BJ (cell line): ENCODE results near the gene OXT. TPM values are rescaled to one million over a fixed set of nuclear protein-coding genes. Genes with fewer than 3 reads are reported as not detected.

Experiments
- CTCF ChIA-PET: fragments of 350-600 bp; formaldehyde crosslinking; extraction: SDS; loops from one replicate; lab custom pipeline; 2021; ENCODE audit warnings: antibody characterized with exemption, inconsistent platforms; lab: Yijun Ruan, JAX
- POLR2A ChIA-PET: fragments of 300-600 bp; sonication (Branson Sonifier 250); formaldehyde crosslinking; extraction: SDS; loops from one replicate; lab custom pipeline; 2021; ENCODE audit warnings: antibody characterized with exemption; lab: Charles Lee
- DNase-seq: peaks from one replicate; pipeline ENCODE4 v3.0.0-alpha.2; 2011; ENCODE audit warnings: low read depth
- H3K27me3 ChIP-seq: 2 replicates; pipeline ENCODE4 v1.6.0; 2011; ENCODE audit warnings: low read length; ENCODE audit not compliant: control insufficient read depth, insufficient read depth
- H3K36me3 ChIP-seq: 2 replicates; pipeline ENCODE4 v1.5.1; 2011; ENCODE audit warnings: low read length; ENCODE audit not compliant: control insufficient read depth, insufficient read depth
- H3K4me3 ChIP-seq: 2 replicates; pipeline ENCODE4 v1.5.1; 2011; ENCODE audit warnings: low read depth, mild to moderate bottlenecking, control low read depth, low read length
- CTCF ChIP-seq: IDR thresholded peaks from 2 replicates; pipeline ENCODE4 v1.5.1; 2011; ENCODE audit warnings: low read depth, mild to moderate bottlenecking, control low read depth, inconsistent platforms, low read length, moderate library complexity; ENCODE audit not compliant: insufficient read depth
- polyA plus RNA-seq: library from polyadenylated mRNA; depleted of rRNA; stranded (reverse); fragments of >200 nt; gene quantifications from 2 replicates; pipeline ENCODE4 v1.2.3, GENCODE V29; 2011

The OXT gene
- polyA plus RNA-seq, 1 experiment, result not detected

DNA sequence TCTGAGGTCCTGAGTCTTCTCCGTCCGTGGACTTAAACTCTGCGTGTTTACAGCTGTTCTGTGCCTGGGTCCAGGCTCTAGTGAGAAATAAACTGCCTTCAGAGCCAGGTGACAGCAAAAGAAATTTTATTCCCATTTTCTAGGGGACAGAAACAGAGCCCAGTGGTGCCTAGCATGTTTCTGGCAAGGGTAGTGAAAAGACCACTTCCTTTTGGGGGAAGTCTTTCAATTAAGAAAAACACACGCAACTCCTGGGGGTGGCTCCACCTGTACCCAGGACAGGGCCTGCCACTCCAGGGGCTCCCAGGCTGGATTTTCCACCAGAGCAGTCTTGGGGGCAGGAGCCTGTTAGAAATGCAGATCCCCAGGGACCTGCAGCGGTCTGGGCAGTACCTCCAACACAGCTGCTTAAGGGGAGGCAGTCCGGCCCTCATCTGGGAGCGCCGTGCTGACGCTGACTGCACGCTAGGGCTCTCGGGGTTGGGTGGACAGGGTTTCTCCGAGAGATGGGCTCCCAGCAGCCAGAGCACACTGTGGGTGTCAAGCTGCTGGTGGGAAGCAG, 36.1 kb downstream of the OXT start:
- H3K27me3 ChIP-seq, result no peaks in the 10 kb centered on the region
- H3K36me3 ChIP-seq, result peaks cover 9% of the 10 kb centered on the region
- POLR2A ChIA-PET, result no interaction called here
- no peak for TF ChIP-seq CTCF
- no peak overlapping the region for H3K4me3 ChIP-seq
- DNase-seq, result no peak
- CTCF ChIA-PET, result interaction anchor here (0.9 to 3.6 kb wide), 2 partner anchors 10 kb away, joined by 3 to 15 read pairs; no protein-coding TSS in a partner anchor

GRCh38 chr20:3109350-3110302, 38.2 kb downstream of the OXT start:
- no peak for TF ChIP-seq CTCF
- Histone ChIP-seq H3K4me3 (no peak overlapping the region), H3K27me3 (no peaks in the 10 kb centered on the region), H3K36me3 (peaks cover 13% of the 10 kb centered on the region)
- no peak for DNase-seq
- ChIA-PET CTCF (interaction anchor here (1.1 to 3.6 kb wide), 4 partner anchors 8 to 56 kb away, joined by 3 to 15 read pairs (median 6); no protein-coding TSS in a partner anchor), POLR2A (no interaction called here)

DNA sequence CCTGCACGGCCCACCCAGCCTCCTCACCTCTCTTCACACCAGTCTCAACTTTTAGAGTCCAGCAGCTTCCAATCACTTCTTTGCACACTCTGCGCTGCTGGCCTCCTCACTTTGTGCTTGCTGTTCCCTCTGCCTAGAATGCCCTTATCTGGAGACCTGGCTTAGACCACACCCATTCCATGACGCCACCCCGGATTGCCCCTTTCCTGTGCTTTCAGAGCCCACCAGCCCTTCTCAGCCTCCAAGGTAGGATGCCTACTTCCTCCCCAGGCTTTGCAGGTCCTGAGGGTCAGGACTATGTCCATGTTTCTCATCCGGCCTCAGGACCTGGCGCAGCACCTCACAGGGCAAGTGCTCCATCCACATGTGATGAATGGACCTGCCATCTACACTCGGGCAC, 40.1 kb downstream of the OXT start:
- POLR2A ChIA-PET, result no interaction called here
- Histone ChIP-seq H3K4me3 (no peak overlapping the region), H3K27me3 (no peaks in the 10 kb centered on the region), H3K36me3 (peaks cover 13% of the 10 kb centered on the region)
- no peak for TF ChIP-seq CTCF
- CTCF ChIA-PET, result no interaction called here
- no peak for DNase-seq

DNA sequence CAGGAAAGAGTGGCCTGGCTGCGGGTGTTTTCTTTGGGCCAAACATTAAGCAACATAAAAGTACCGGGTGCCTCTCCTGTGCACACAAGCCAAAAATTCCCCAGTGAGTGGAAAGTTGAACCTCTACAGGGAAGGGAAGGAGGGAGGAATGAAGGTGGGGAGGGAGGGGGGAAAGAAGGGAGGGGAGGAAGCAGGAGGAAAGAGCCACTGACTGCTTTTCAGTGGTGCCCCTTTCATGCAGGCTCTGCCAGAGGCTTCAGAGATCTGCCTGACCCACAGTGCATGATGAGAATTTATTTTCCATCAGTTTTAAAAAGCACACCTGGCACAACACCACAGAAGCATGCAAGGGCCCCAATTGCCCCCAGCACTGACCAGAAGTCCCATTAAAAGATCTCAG, 40.6 kb downstream of the OXT start:
- POLR2A ChIA-PET, result no interaction called here
- Histone ChIP-seq H3K36me3 (peaks cover 13% of the 10 kb centered on the region), H3K27me3 (no peaks in the 10 kb centered on the region), H3K4me3 (no peak overlapping the region)
- CTCF ChIA-PET, result no interaction called here
- TF ChIP-seq CTCF, result no peak
- DNase-seq, result no peak
